Activated CD8-positive, alpha-beta T cell treated with anti-CD3 and anti-CD28 coated beads for 36 hours (primary cell): ENCODE measurements around the gene PHC2. TPM values are rescaled to one million over a fixed set of nuclear protein-coding genes. Genes with fewer than 3 reads are reported as not detected.

Source experiments
- ATAC-seq: fragments of 200-7000 bp; cut with Tn5 transposase; one replicate; pipeline ENCODE4 v1.10.0; 2021; ENCODE audit warnings: mild to moderate bottlenecking, moderate library complexity
- CTCF ChIA-PET: fragments of 350-600 bp; sonication (Branson Sonifier 250); formaldehyde crosslinking; loops from one replicate; lab custom pipeline; 2021; ENCODE audit warnings: antibody characterized with exemption; lab: Charles Lee
- POLR2A ChIA-PET: fragments of 350-600 bp; sonication (Branson Sonifier 250); formaldehyde crosslinking; loops from one replicate; lab custom pipeline; 2021; ENCODE audit warnings: antibody characterized with exemption; lab: Charles Lee
- DNase-seq: peaks from one replicate; pipeline ENCODE4 v3.0.0-alpha.2; 2020
- H3K27ac Mint-ChIP-seq: one replicate; pipeline ENCODE4 v1.8.0; 2021; ENCODE audit warnings: mild to moderate bottlenecking, mixed read lengths
- H3K27me3 Mint-ChIP-seq: one replicate; pipeline ENCODE4 v1.8.0; 2021; ENCODE audit warnings: mixed read lengths
- H3K36me3 Mint-ChIP-seq: one replicate; pipeline ENCODE4 v1.8.0; 2021; ENCODE audit warnings: low read depth, mixed read lengths
- H3K4me1 Mint-ChIP-seq: one replicate; pipeline ENCODE4 v1.8.0; 2021; ENCODE audit warnings: low read depth, mixed read lengths
- H3K4me3 Mint-ChIP-seq: one replicate; pipeline ENCODE4 v1.8.0; 2021; ENCODE audit warnings: mild to moderate bottlenecking, moderate library complexity, mixed read lengths
- H3K9me3 Mint-ChIP-seq: one replicate; pipeline ENCODE4 v1.8.0; 2021; ENCODE audit warnings: mixed read lengths
- CTCF ChIP-seq: fragments of 200-600 bp; IDR thresholded peaks from one replicate; pipeline ENCODE4 v1.8.0; 2022; ENCODE audit warnings: antibody characterized with exemption, mild to moderate bottlenecking
- intact Hi-C: fragments of 100-400 bp; cut with micrococcal nuclease; formaldehyde crosslinking; loops from one replicate; pipeline ENCODE4 v1.10.0; 2022
- total RNA-seq, 2 experiments: library from RNA; stranded (reverse); gene quantifications; one replicate each; pipeline ENCODE4 v1.2.3, GENCODE V29; 2021

Gene PHC2
- total RNA-seq, 2 experiments from 2014 or later, result 26.0 to 28.0 TPM

GRCh38 chr1:33307494-33307864, 123.4 kb downstream of the PHC2 start:
- H3K36me3 Mint-ChIP-seq, result peaks cover under 1% of the 10 kb centered on the region
- H3K27me3 Mint-ChIP-seq, result peaks cover 11% of the 10 kb centered on the region
- H3K9me3 Mint-ChIP-seq, result no peaks in the 10 kb centered on the region
- intact Hi-C loops, result no loop called here
- no peak overlapping the region for H3K4me3 Mint-ChIP-seq
- peaks cover 5% of the 10 kb centered on the region for H3K4me1 Mint-ChIP-seq
- H3K27ac Mint-ChIP-seq, result no peak overlapping the region
- ATAC-seq (no peak), DNase-seq (no peak)
- ChIA-PET CTCF (interaction anchor here (1.4 to 1.7 kb wide), 2 partner anchors 9 to 12 kb away, joined by 3 to 5 read pairs; no protein-coding TSS in a partner anchor), POLR2A (no interaction called here)
- TF ChIP-seq CTCF, result no peak

- H3K9me3 Mint-ChIP-seq, result no peaks in the 10 kb centered on the region
- ATAC-seq (no peak), DNase-seq (no peak)
- no peak overlapping the region for H3K27ac Mint-ChIP-seq
- peaks cover 11% of the 10 kb centered on the region for H3K4me1 Mint-ChIP-seq
- no peak overlapping the region for H3K4me3 Mint-ChIP-seq
- no peak for TF ChIP-seq CTCF
- peaks cover 11% of the 10 kb centered on the region for H3K27me3 Mint-ChIP-seq
- peaks cover 6% of the 10 kb centered on the region for H3K36me3 Mint-ChIP-seq
- POLR2A ChIA-PET, result no interaction called here
- CTCF ChIA-PET, result interaction anchor here (1.7 to 3.3 kb wide), 2 partner anchors 11 to 12 kb away, joined by 5 to 17 read pairs; no protein-coding TSS in a partner anchor
- intact Hi-C loops, result no loop called here
These were observed 124.0 kb downstream of the PHC2 start for GRCh38 chr1:33306653-33307493.

GRCh38 chr1:33305816-33306652, 124.9 kb downstream of the PHC2 start:
- peaks cover 12% of the 10 kb centered on the region for H3K4me1 Mint-ChIP-seq
- no peak overlapping the region for H3K4me3 Mint-ChIP-seq
- ATAC-seq (no peak), DNase-seq (no peak)
- H3K27ac Mint-ChIP-seq, result no peak overlapping the region
- H3K27me3 Mint-ChIP-seq, result peaks cover 11% of the 10 kb centered on the region
- CTCF ChIA-PET, result interaction anchor here (3.3 kb wide), 1 partner anchor 11 kb away, joined by 17 read pairs; no protein-coding TSS in a partner anchor
- no peaks in the 10 kb centered on the region for H3K9me3 Mint-ChIP-seq
- no peak for TF ChIP-seq CTCF
- intact Hi-C loops, result no loop called here
- POLR2A ChIA-PET, result interaction anchor here (0.6 kb wide), 1 partner anchor 348 kb away, joined by 3 read pairs; no protein-coding TSS in a partner anchor
- H3K36me3 Mint-ChIP-seq, result peaks cover 9% of the 10 kb centered on the region

GRCh38 chr1:33305016-33305415, 125.9 kb downstream of the PHC2 start:
- no peak for ATAC-seq
- POLR2A ChIA-PET, result interaction anchor here (0.6 kb wide), 1 partner anchor 347 kb away, joined by 3 read pairs; no protein-coding TSS in a partner anchor
- intact Hi-C loops, result no loop called here
- DNase-seq, result no peak
- no peak for TF ChIP-seq CTCF
- no peaks in the 10 kb centered on the region for H3K9me3 Mint-ChIP-seq
- H3K27ac Mint-ChIP-seq, result no peak overlapping the region
- H3K27me3 Mint-ChIP-seq, result peaks cover 11% of the 10 kb centered on the region
- H3K4me3 Mint-ChIP-seq, result no peak overlapping the region
- CTCF ChIA-PET, result interaction anchor here (3.3 kb wide), 1 partner anchor 10 kb away, joined by 17 read pairs; no protein-coding TSS in a partner anchor
- H3K36me3 Mint-ChIP-seq, result peaks cover 9% of the 10 kb centered on the region
- H3K4me1 Mint-ChIP-seq, result peaks cover 12% of the 10 kb centered on the region
